ENCODE measurements around the gene CHRNA1. TPM values are rescaled to one million over a fixed set of nuclear protein-coding genes. Genes with fewer than 3 reads are reported as not detected.
A peak's percentile ranks its signal among the peaks of the same experiment; 100 is the strongest.

The CHRNA1 gene
- total RNA-seq, 2 donors from 2014 or later, result 1.1 to 2.7 TPM

GRCh38 chr2:174778085-174778981 is 14.1 kb upstream of the CHRNA1 start:
- Histone ChIP-seq H3K27me3 (no peaks in the 10 kb centered on the region), H3K27ac (no peak overlapping the region), H3K4me3 (no peak overlapping the region), H3K4me1 (no peaks in the 10 kb centered on the region), H3K9ac (ENCODE audit: low read depth in 2 of 2, low read length in 2 of 2) (no peak overlapping the region), H3K36me3 (no peaks in the 10 kb centered on the region), H3K9me3 (no peaks in the 10 kb centered on the region)
- DNase-seq, result peak; percentile 22
- no peak for TF ChIP-seq CTCF (IDR thresholded peaks at IDR 0.05)
- intact Hi-C loops (cut with DNase I), result no loop called here

GRCh38 chr2:174777347-174778084 is 13.2 kb upstream of the CHRNA1 start:
- no peaks in the 10 kb centered on the region for H3K36me3 ChIP-seq
- no peak overlapping the region for H3K4me3 ChIP-seq
- H3K9me3 ChIP-seq, result no peaks in the 10 kb centered on the region
- no peak for TF ChIP-seq CTCF (IDR thresholded peaks at IDR 0.05)
- DNase-seq, result no peak
- intact Hi-C loops (cut with DNase I), result no loop called here
- no peaks in the 10 kb centered on the region for H3K27me3 ChIP-seq
- H3K4me1 ChIP-seq, result no peaks in the 10 kb centered on the region
- no peak overlapping the region for H3K27ac ChIP-seq
- no peak overlapping the region for H3K9ac ChIP-seq (ENCODE audit: low read depth in 2 of 2, low read length in 2 of 2)

- Histone ChIP-seq H3K36me3 (no peaks in the 10 kb centered on the region), H3K9ac (ENCODE audit: low read depth in 2 of 2, low read length in 2 of 2) (no peak overlapping the region), H3K27me3 (no peaks in the 10 kb centered on the region), H3K4me3 (no peak overlapping the region), H3K27ac (no peak overlapping the region), H3K4me1 (no peaks in the 10 kb centered on the region), H3K9me3 (no peaks in the 10 kb centered on the region)
- no peak for DNase-seq
- TF ChIP-seq CTCF (IDR thresholded peaks at IDR 0.05), result no peak
- intact Hi-C loops (cut with DNase I), result no loop called here
Measured at GRCh38 chr2:174776675-174777074, 12.4 kb upstream of the CHRNA1 start.

- Histone ChIP-seq H3K4me3 (no peak overlapping the region), H3K4me1 (no peaks in the 10 kb centered on the region), H3K9me3 (no peaks in the 10 kb centered on the region), H3K27ac (no peak overlapping the region), H3K36me3 (no peaks in the 10 kb centered on the region), H3K9ac (ENCODE audit: low read depth in 2 of 2, low read length in 2 of 2) (no peak overlapping the region), H3K27me3 (no peaks in the 10 kb centered on the region)
- intact Hi-C loops (cut with DNase I), result no loop called here
- TF ChIP-seq CTCF (IDR thresholded peaks at IDR 0.05), result no peak
- no peak for DNase-seq
Measured at GRCh38 chr2:174776223-174776622, 12.0 kb upstream of the CHRNA1 start.

GRCh38 chr2:174775571-174775980 is 11.3 kb upstream of the CHRNA1 start:
- no peaks in the 10 kb centered on the region for H3K9me3 ChIP-seq
- no peaks in the 10 kb centered on the region for H3K27me3 ChIP-seq
- intact Hi-C loops (cut with DNase I), result no loop called here
- H3K4me3 ChIP-seq, result no peak overlapping the region
- no peak overlapping the region for H3K27ac ChIP-seq
- TF ChIP-seq CTCF (IDR thresholded peaks at IDR 0.05), result no peak
- no peaks in the 10 kb centered on the region for H3K36me3 ChIP-seq
- H3K9ac ChIP-seq (ENCODE audit: low read depth in 2 of 2, low read length in 2 of 2), result no peak overlapping the region
- no peak for DNase-seq
- H3K4me1 ChIP-seq, result no peaks in the 10 kb centered on the region
